Left colon (tissue), 2 donors: ENCODE data around the gene TMEM247. TPM values are rescaled to one million over a fixed set of nuclear protein-coding genes. Genes with fewer than 3 reads are reported as not detected.
A peak's percentile ranks its signal among the peaks of the same experiment; 100 is the strongest.

Source experiments
- ATAC-seq: fragments of 200-7000 bp; cut with Tn5 transposase; one replicate; pipeline ENCODE4 v1.9.1; 2020; ENCODE audit warnings: mild to moderate bottlenecking, moderate library complexity
- DNase-seq, 2 donors: peaks; one replicate each; pipeline ENCODE4 v3.0.0-alpha.2; 2020
- intact Hi-C, 2 donors: fragments of 100-400 bp; cut with DNase I in 1 of 2; cut with micrococcal nuclease in 1 of 2; formaldehyde crosslinking; loops; one replicate each; pipeline versions ENCODE4 v1.11.2 to v1.14.0; 2022; cut with DNase I, micrococcal nuclease
- long read RNA-seq: library from polyadenylated mRNA; unstranded; transcript quantifications from one replicate; pipeline ENCODE4 v2.0.0, GENCODE V29; 2021
- total RNA-seq, 2 donors: library from RNA; stranded (reverse); fragmentation: NEBNext Ultra II Directional; extraction: Animal tissue kit (Norgen Biotek cat#: 25700); gene quantifications; one replicate each; pipeline ENCODE4 v1.2.1, GENCODE V29; 2021
- donor health status: DM: no; HTN: no; CAD: no.
- donor health status: DM: yes; HTN: yes; CAD: no.

Gene TMEM247
- total RNA-seq = not detected
- long read RNA-seq = 0 reads

- no peak for ATAC-seq
Observed at GRCh38 chr2:46479265-46479664, at the start of gene TMEM247. Gene TMEM247 (plus strand): TSS chr2:46479565.

GRCh38 chr2:46430413-46430812 is 49.0 kb upstream of the TMEM247 start:
- intact Hi-C loops = no loop called here
- ATAC-seq = no peak
- DNase-seq = no peak

More at GRCh38 chr2:46479265-46479664, at the start of gene TMEM247:
- intact Hi-C loops = no loop called here
- no peak for DNase-seq

- DNase-seq = no peak
- intact Hi-C loops = no loop called here
- no peak for ATAC-seq
Observed at GRCh38 chr2:46430992-46431391, 48.4 kb upstream of the TMEM247 start.

- DNase-seq (no peak), ATAC-seq (no peak)
- intact Hi-C loops = no loop called here
Observed at GRCh38 chr2:46431481-46432235, 47.7 kb upstream of the TMEM247 start.

- intact Hi-C loops = no loop called here
- no peak for ATAC-seq
- DNase-seq = no peak
Observed at GRCh38 chr2:46434851-46435273, 44.5 kb upstream of the TMEM247 start.

- intact Hi-C loops = no loop called here
- ATAC-seq = no peak
- DNase-seq = no peak
Observed at GRCh38 chr2:46435353-46435752, 44.0 kb upstream of the TMEM247 start.

- DNase-seq = no peak
- no peak for ATAC-seq
- intact Hi-C loops = no loop called here
Observed at GRCh38 chr2:46435796-46436360, 43.5 kb upstream of the TMEM247 start.

- intact Hi-C loops = no loop called here
- no peak for DNase-seq
- no peak for ATAC-seq
Observed at GRCh38 chr2:46436800-46437199, 42.6 kb upstream of the TMEM247 start.

- no peak for ATAC-seq
- intact Hi-C loops = no loop called here
- no peak for DNase-seq
Observed at GRCh38 chr2:46438102-46438501, 41.3 kb upstream of the TMEM247 start.

- no peak for DNase-seq
- ATAC-seq = no peak
- intact Hi-C loops = no loop called here
Observed at GRCh38 chr2:46438794-46439193, 40.6 kb upstream of the TMEM247 start.

GRCh38 chr2:46439582-46439981 is 39.8 kb upstream of the TMEM247 start:
- ATAC-seq (peak; percentile 26), DNase-seq (no peak)
- intact Hi-C loops = no loop called here

- DNase-seq (no peak), ATAC-seq (no peak)
- intact Hi-C loops = no loop called here
Observed at GRCh38 chr2:46441838-46442712, 37.3 kb upstream of the TMEM247 start.

- no peak for ATAC-seq
- intact Hi-C loops = no loop called here
- DNase-seq = no peak
Observed at GRCh38 chr2:46444732-46445131, 34.6 kb upstream of the TMEM247 start.

GRCh38 chr2:46445556-46445955 is 33.8 kb upstream of the TMEM247 start:
- ATAC-seq = no peak
- no peak for DNase-seq
- intact Hi-C loops = no loop called here

GRCh38 chr2:46446871-46447568 is 32.3 kb upstream of the TMEM247 start:
- ATAC-seq (no peak), DNase-seq (no peak)
- intact Hi-C loops = no loop called here

GRCh38 chr2:46447649-46448048 is 31.7 kb upstream of the TMEM247 start:
- ATAC-seq (no peak), DNase-seq (no peak)
- intact Hi-C loops = no loop called here

GRCh38 chr2:46448111-46448510 is 31.3 kb upstream of the TMEM247 start:
- DNase-seq (no peak), ATAC-seq (no peak)
- intact Hi-C loops = no loop called here

- no peak for DNase-seq
- intact Hi-C loops = no loop called here
- no peak for ATAC-seq
Observed at GRCh38 chr2:46448641-46449040, 30.7 kb upstream of the TMEM247 start.

- intact Hi-C loops = no loop called here
- ATAC-seq = no peak
Observed at GRCh38 chr2:46449700-46450099, 29.7 kb upstream of the TMEM247 start.

More at GRCh38 chr2:46449700-46450099, 29.7 kb upstream of the TMEM247 start:
- DNase-seq = no peak
